SH-SY5Y (cell line): Measurements from ENCODE around the gene SLC24A3.

Source experiments
- GATA2 ChIP-seq: IDR thresholded peaks from 2 replicates; pipeline ENCODE4 v1.6.1; 2011; ENCODE audit warnings: mild to moderate bottlenecking, low read depth, low read length
- GATA3 ChIP-seq: IDR thresholded peaks from 2 replicates; pipeline ENCODE4 v1.6.1; 2011; ENCODE audit warnings: low read depth, mild to moderate bottlenecking, low read length, moderate library complexity

- TF ChIP-seq GATA2 = no peak
- TF ChIP-seq GATA3 = no peak
Measured at GRCh38 chr20:19433371-19434350, 221.2 kb downstream of the SLC24A3 start.
